H9 (cell line): Measurements from ENCODE around the gene DUS2. TPM values are rescaled to one million over a fixed set of nuclear protein-coding genes. Genes with fewer than 3 reads are reported as not detected.

ENCODE experiments used
- DNase-seq: peaks from one replicate; pipeline ENCODE4 v3.0.0-alpha.2; 2017
- H2AFZ ChIP-seq: one replicate; pipeline ENCODE4 v1.6.1; 2013; ENCODE audit warnings: mild to moderate bottlenecking, low read length, control low read depth, moderate library complexity
- H2AK5ac ChIP-seq: 2 replicates; pipeline ENCODE4 v1.6.1; 2013; ENCODE audit warnings: low read length, control low read depth, mixed read lengths; ENCODE audit not compliant: insufficient read length
- H2BK120ac ChIP-seq: one replicate; pipeline ENCODE4 v1.6.1; 2013; ENCODE audit warnings: low read depth, mild to moderate bottlenecking, low read length, control low read depth, inconsistent platforms; ENCODE audit not compliant: poor library complexity, severe bottlenecking
- H2BK12ac ChIP-seq: 2 replicates; pipeline ENCODE4 v1.6.1; 2013; ENCODE audit warnings: low read length, control low read depth, mixed read lengths, low read depth; ENCODE audit not compliant: insufficient read length
- H2BK15ac ChIP-seq: 2 replicates; pipeline ENCODE4 v1.6.1; 2013; ENCODE audit warnings: low read depth, low read length, control low read depth
- H2BK20ac ChIP-seq: one replicate; pipeline ENCODE4 v1.6.1; 2013; ENCODE audit warnings: low read depth, mild to moderate bottlenecking, low read length, control low read depth, inconsistent platforms; ENCODE audit not compliant: poor library complexity, severe bottlenecking
- H2BK5ac ChIP-seq: 2 replicates; pipeline ENCODE4 v1.6.1; 2013; ENCODE audit warnings: low read length, control low read depth, mixed read lengths; ENCODE audit not compliant: insufficient read length
- H3K14ac ChIP-seq: 2 replicates; pipeline ENCODE4 v1.6.1; 2013; ENCODE audit warnings: low read length, control low read depth; ENCODE audit not compliant: insufficient read depth
- H3K18ac ChIP-seq: 2 replicates; pipeline ENCODE4 v1.6.1; 2013; ENCODE audit warnings: low read depth, mild to moderate bottlenecking, mixed read lengths, low read length, control low read depth; ENCODE audit not compliant: insufficient read length
- H3K23ac ChIP-seq: 2 replicates; pipeline ENCODE4 v1.6.1; 2013; ENCODE audit warnings: low read length, control low read depth, mixed read lengths, low read depth; ENCODE audit not compliant: insufficient read length
- H3K23me2 ChIP-seq: 2 replicates; pipeline ENCODE4 v1.6.1; 2013; ENCODE audit warnings: low read depth, mild to moderate bottlenecking, mixed read lengths, low read length, control low read depth; ENCODE audit not compliant: insufficient read length, poor library complexity, severe bottlenecking
- H3K27ac ChIP-seq: 2 replicates; pipeline ENCODE4 v1.5.1; 2013; ENCODE audit warnings: low read length, control low read depth, mixed read lengths, low read depth; ENCODE audit not compliant: insufficient read length
- H3K27me3 ChIP-seq: 2 replicates; pipeline ENCODE4 v1.6.1; 2013; ENCODE audit warnings: low read length, control low read depth, inconsistent platforms; ENCODE audit not compliant: insufficient read depth
- H3K4ac ChIP-seq: 2 replicates; pipeline ENCODE4 v1.6.1; 2013; ENCODE audit warnings: low read depth, mild to moderate bottlenecking, control low read depth, inconsistent platforms, low read length, moderate library complexity
- H3K4me1 ChIP-seq: 2 replicates; pipeline ENCODE4 v1.6.1; 2013; ENCODE audit warnings: low read length, control low read depth, inconsistent platforms; ENCODE audit not compliant: insufficient read depth
- H3K4me2 ChIP-seq: 2 replicates; pipeline ENCODE4 v1.6.1; 2013; ENCODE audit warnings: low read length, control low read depth, mixed read lengths; ENCODE audit not compliant: insufficient read length, insufficient read depth
- H3K56ac ChIP-seq: 2 replicates; pipeline ENCODE4 v1.6.1; 2013; ENCODE audit warnings: low read depth, mild to moderate bottlenecking, mixed read lengths, low read length, control low read depth; ENCODE audit not compliant: insufficient read length
- H3K79me1 ChIP-seq: 2 replicates; pipeline ENCODE4 v1.6.1; 2013; ENCODE audit warnings: low read depth, mild to moderate bottlenecking, moderate library complexity, low read length, control low read depth, inconsistent platforms; ENCODE audit not compliant: insufficient read depth, poor library complexity, severe bottlenecking
- H3K79me2 ChIP-seq: 2 replicates; pipeline ENCODE4 v1.6.1; 2013; ENCODE audit warnings: low read length, control low read depth, inconsistent platforms; ENCODE audit not compliant: insufficient read depth
- H3K9ac ChIP-seq: 2 replicates; pipeline ENCODE4 v1.6.1; 2013; ENCODE audit warnings: low read length, control low read depth, mixed read lengths; ENCODE audit not compliant: insufficient read length; ENCODE audit errors: extremely low read depth
- H3K9me3 ChIP-seq: one replicate; pipeline ENCODE4 v1.6.1; 2013; ENCODE audit warnings: low read depth, low read length, inconsistent platforms; ENCODE audit not compliant: control insufficient read depth
- H3T11ph ChIP-seq: one replicate; pipeline ENCODE4 v1.6.1; 2013; ENCODE audit warnings: mild to moderate bottlenecking, low read length, control low read depth, inconsistent platforms
- H4K20me1 ChIP-seq: one replicate; pipeline ENCODE4 v1.6.1; 2013; ENCODE audit not compliant: control insufficient read depth, insufficient read length, insufficient read depth
- H4K5ac ChIP-seq: 2 replicates; pipeline ENCODE4 v1.6.1; 2013; ENCODE audit warnings: low read depth, mild to moderate bottlenecking, mixed read lengths, low read length, control low read depth; ENCODE audit not compliant: insufficient read length
- H4K8ac ChIP-seq: replicated peaks from 2 replicates; pipeline ENCODE4 v1.6.1; 2013; ENCODE audit warnings: low read length, control low read depth, mixed read lengths, low read depth; ENCODE audit not compliant: insufficient read length
- H4K91ac ChIP-seq: 2 replicates; pipeline ENCODE4 v1.6.1; 2013; ENCODE audit warnings: low read depth, mild to moderate bottlenecking, moderate library complexity, mixed read lengths, low read length, control low read depth; ENCODE audit not compliant: insufficient read length
- H3K27ac Mint-ChIP-seq, 3 experiments: 2 replicates in 2 of 3; 3 replicates in 1 of 3; pipeline ENCODE4 v1.8.0; 2020 to 2021; ENCODE audit warnings: mixed read lengths in 3 of 3, mild to moderate bottlenecking in 1 of 3, moderate library complexity in 1 of 3
- H3K27me3 Mint-ChIP-seq: 2 replicates; pipeline ENCODE4 v1.8.0; 2021; ENCODE audit warnings: low read depth, mild to moderate bottlenecking, moderate library complexity, mixed read lengths
- H3K36me3 Mint-ChIP-seq, 3 experiments: 2 replicates in 2 of 3; 3 replicates in 1 of 3; pipeline ENCODE4 v1.8.0; 2020 to 2021; ENCODE audit warnings: low read depth in 3 of 3, mixed read lengths in 3 of 3; ENCODE audit not compliant: insufficient read depth in 1 of 3
- H3K4me1 Mint-ChIP-seq, 2 experiments: 2 replicates each; pipeline ENCODE4 v1.8.0; 2020; ENCODE audit warnings: mixed read lengths in 2 of 2
- H3K4me3 Mint-ChIP-seq, 2 experiments: 2 replicates in 1 of 2; 3 replicates in 1 of 2; pipeline ENCODE4 v1.8.0; 2020 to 2021; ENCODE audit warnings: mild to moderate bottlenecking in 2 of 2, mixed read lengths in 2 of 2, moderate library complexity in 1 of 2
- H3K9me3 Mint-ChIP-seq, 2 experiments: 2 replicates in 1 of 2; 3 replicates in 1 of 2; pipeline ENCODE4 v1.8.0; 2020; ENCODE audit warnings: mild to moderate bottlenecking in 2 of 2, mixed read lengths in 2 of 2, moderate library complexity in 1 of 2
- WGBS: extraction: QIAGEN DNeasy Blood & Tissue Kit; methylation state at CpG from one replicate; pipeline ENCODE4 v1.1.7; 2013; ENCODE audit warnings: missing lambda C conversion rate, low lambda C conversion rate, mixed read lengths; ENCODE audit not compliant: insufficient read length; ENCODE audit errors: extremely low coverage; 5-methylcytosine and 5-hydroxymethylcytosine counted together
- total RNA-seq: library from RNA; stranded (reverse); gene quantifications from 2 replicates; pipeline ENCODE4 v1.2.1, GENCODE V29; 2021
- TF ChIP-seq, protein P1 (sequence below): fragments of 200-600 bp; sonication (generic); conservative IDR thresholded peaks from 3 replicates; pipeline ENCODE4 v1.8.0; 2021; ENCODE audit warnings: antibody characterized with exemption, mild to moderate bottlenecking

DUS2 gene
- total RNA-seq, 1 experiment from 2014 or later: 28.5 TPM

DNA sequence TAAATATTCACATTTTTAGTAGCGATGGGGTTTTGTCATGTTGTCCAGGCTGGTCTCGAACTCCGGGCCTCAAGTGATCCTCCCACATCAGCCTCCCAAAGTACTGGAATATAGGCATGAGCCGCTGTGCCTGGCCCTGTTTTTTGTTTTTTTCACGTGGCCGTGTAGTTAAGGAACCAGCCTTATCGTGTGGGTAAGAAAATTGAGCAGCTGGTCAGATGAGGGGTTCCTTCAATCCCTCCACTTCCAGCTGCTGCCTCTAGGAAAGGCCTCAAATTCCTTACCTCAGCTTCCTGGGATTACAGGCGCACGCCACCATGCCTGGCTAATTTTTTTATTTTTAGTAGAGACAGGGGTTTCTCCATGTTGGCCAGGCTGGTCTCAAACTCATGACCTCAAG lies 17.9 kb upstream of the DUS2 start:
- Histone ChIP-seq H4K8ac (no peak overlapping the region), H2BK120ac (no peak overlapping the region), H4K91ac (no peak overlapping the region), H3K79me1 (no peaks in the 10 kb centered on the region), H3K18ac (no peak overlapping the region), H4K20me1 (no peaks in the 10 kb centered on the region), H2BK5ac (no peak overlapping the region), H3K4me2 (no peak overlapping the region), H2BK12ac (no peak overlapping the region), H2BK20ac (no peak overlapping the region), H3K79me2 (no peaks in the 10 kb centered on the region), H3K27ac (no peak overlapping the region), H3K4me1 (peaks cover 5% of the 10 kb centered on the region; the same call in 1 of the 2 replicates), H3K23me2 (no peaks in the 10 kb centered on the region), H3K4ac (no peak overlapping the region), H3K9me3 (no peaks in the 10 kb centered on the region), H2AK5ac (no peak overlapping the region), H3K23ac (no peak overlapping the region), H3K27me3 (no peaks in the 10 kb centered on the region), H3K14ac (no peak overlapping the region), H2BK15ac (no peak overlapping the region), H3K9ac (no peak overlapping the region), H4K5ac (no peak overlapping the region), H3T11ph (no peak overlapping the region), H3K56ac (no peak overlapping the region), H2AFZ (no peak overlapping the region)
- no peak overlapping the region for H3K4me3 Mint-ChIP-seq
- H3K9me3 Mint-ChIP-seq: no peaks in the 10 kb centered on the region
- no peaks in the 10 kb centered on the region for H3K36me3 Mint-ChIP-seq
- WGBS: no CpG with 5 or more reads among the region's 9 CpGs
- no peak for DNase-seq
- H3K27ac Mint-ChIP-seq: peak overlapping the region in 2 of 3 experiments; percentile 7 to 70; a peak in 3 of 7 replicates
- TF ChIP-seq, protein P1, sequence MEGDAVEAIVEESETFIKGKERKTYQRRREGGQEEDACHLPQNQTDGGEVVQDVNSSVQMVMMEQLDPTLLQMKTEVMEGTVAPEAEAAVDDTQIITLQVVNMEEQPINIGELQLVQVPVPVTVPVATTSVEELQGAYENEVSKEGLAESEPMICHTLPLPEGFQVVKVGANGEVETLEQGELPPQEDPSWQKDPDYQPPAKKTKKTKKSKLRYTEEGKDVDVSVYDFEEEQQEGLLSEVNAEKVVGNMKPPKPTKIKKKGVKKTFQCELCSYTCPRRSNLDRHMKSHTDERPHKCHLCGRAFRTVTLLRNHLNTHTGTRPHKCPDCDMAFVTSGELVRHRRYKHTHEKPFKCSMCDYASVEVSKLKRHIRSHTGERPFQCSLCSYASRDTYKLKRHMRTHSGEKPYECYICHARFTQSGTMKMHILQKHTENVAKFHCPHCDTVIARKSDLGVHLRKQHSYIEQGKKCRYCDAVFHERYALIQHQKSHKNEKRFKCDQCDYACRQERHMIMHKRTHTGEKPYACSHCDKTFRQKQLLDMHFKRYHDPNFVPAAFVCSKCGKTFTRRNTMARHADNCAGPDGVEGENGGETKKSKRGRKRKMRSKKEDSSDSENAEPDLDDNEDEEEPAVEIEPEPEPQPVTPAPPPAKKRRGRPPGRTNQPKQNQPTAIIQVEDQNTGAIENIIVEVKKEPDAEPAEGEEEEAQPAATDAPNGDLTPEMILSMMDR: no peak
- H3K27me3 Mint-ChIP-seq: peaks cover 5% of the 10 kb centered on the region
- H3K4me1 Mint-ChIP-seq: peaks cover 13 to 18% of the 10 kb centered on the region in 2 experiments
